Stimulated activated CD4-positive, alpha-beta T cell treated with anti-CD3 and anti-CD28 coated beads, TNF-alpha, amount 100 ng/mL, for 24 hours (primary cell): ENCODE data around the gene TBXA2R.

Experiments used
- DNase-seq, 3 experiments: peaks; one replicate each; pipeline ENCODE4 v3.0.0-alpha.2; 2020; ENCODE audit warnings: low read depth in 3 of 3

The TBXA2R gene

GRCh38 chr19:3619631-3620012, 12.9 kb upstream of the TBXA2R start:
- no peak for DNase-seq

DNA sequence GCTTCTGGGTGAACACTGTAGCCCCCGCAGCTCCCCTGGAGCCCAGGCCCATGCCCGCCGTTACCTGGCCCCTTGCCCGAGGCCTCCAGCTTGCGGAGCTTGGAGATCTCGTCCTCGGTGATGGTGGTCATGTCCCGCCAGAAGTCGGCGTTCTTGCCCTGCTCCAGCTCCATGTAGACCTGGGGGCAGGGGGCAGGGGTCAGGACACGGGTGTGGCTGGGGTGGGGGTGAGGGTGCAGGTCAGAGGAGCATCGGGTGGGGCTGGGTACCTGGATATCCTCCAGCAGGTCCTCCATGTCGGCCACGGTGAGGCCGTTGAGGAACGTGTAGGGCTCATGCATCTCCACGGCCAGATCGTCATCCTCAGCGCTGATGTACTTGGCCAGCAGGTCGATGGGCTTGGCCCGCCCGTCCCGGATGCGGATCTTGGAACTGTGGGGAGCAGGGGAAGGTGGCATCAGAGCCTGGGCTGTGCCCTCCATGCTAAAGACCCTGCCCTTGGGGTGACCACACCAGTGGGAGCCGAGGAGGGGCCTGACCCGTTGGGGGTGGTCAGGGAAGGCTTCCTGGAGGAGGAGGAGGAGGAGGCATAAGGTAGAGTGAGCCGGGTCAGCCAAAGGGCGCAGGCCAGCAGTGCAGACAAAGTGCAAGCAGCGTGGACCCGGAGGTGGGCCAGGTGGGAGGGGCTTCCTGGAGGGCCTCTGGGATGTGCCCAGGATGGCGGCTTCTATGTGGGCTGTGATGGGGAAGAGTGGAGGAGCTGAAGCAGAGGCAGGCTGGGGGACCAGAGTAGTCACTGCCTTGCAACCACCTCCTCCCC, 12.3 kb upstream of the TBXA2R start:
- no peak for DNase-seq

DNA sequence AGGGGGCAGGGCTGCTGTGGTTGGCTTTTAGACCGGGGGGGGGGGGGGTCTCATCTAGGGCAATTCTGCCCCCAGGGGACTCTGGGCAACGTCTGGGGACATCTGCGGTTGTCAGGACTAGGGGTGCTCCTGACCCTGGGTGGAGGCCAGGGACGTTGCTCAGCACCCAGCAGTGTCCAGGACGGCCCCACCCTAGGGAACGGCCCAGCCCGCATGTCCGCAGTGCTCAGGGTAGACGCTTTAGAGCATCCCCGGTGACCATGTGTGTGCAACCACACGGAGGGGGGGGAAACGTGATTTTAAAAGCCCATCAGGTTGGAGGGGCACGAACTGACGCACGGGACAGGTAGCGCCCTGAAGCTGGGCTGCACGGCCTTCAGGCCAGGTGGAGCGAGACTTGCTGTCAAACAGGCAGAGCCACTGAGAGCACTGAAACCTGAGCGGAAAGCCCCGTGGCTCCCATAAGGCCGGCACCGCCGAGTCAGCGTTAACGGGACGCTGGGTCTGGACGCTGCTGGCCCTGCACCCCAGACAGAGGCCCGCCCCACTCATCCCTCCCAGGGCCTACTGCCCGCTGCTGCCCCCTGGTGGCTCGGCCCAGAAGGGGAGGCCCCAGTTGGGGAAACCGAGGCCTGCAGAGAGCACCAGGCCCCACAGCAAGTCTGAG, 11.6 kb upstream of the TBXA2R start:
- DNase-seq = peak; percentile 20 to 48 (median 35)

DNA sequence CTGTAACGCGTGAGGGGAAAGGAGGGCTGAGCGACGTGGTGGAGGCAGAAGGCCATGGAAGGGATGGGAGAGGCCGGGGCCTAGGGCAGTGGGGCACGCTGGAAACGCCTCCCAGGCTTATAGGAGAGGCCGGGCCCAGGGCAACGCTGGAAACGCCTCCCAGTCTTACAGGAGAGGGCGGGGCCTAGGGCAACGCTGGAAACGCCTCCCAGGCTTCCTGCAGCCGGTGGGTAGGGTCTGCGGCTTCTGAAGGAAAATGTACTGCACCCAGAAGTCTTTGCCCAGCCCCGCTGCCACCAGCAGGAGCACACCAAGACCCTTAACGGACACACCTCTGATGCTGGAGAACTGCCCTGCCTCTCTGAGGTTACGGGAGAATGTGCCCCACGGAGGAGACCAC, 10.8 kb upstream of the TBXA2R start:
- peak in 1 of 3 experiments; percentile 27 for DNase-seq

DNA sequence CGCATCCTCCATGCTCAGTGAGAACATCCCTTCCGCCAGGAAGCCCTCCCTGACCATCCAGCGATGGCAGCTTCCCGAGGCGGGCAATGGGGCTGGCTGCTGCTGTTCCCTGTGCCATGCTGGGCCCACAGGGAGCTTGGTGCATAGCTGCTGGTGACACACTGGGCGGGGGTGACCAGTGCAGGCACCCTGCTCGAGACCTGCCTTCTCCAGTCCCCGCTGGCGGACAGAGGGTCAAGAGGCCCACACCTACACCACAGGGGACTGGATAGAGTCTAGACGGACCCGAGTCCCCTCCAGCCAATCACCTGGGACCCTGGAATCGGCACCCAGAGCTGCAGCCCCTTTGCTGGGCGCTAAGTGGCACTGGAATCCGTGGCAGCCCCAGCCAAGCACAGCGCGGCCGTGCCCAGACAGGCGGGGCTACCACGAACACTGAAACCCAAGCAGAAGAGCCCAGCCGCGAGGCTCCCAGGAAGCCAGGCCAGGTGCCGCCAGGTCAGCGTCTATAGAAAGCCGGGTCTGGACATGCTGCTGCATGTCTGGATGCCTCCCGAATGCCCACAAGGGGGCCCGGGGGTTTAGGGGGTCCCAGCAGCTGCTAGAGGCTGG, 9.0 kb upstream of the TBXA2R start:
- DNase-seq = no peak

- no peak for DNase-seq
Measured at GRCh38 chr19:3614858-3615505, 8.3 kb upstream of the TBXA2R start.

- no peak for DNase-seq
Measured at GRCh38 chr19:3613818-3614661, 7.4 kb upstream of the TBXA2R start.

- DNase-seq = no peak
Measured at GRCh38 chr19:3612901-3613741, 6.4 kb upstream of the TBXA2R start.

DNA sequence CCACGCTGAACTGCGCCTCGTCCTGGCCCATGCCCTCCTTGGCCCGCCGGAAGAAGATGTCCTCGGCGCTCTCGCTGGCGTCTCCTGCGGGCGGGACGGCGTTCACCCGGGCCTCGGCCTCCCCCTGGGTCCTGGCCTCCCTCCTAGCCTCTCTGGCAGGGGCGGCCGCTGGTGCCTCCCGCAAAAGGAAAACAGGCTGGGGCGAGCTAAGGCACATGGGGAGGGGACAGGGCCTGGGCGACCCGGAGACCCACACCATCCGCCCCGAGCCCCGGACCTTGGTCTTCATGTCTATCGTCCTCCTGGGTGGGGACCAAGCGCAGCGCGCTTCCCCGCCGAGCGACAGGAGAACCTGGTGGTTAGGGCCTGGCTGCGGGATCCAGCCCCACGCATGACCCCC, 5.7 kb upstream of the TBXA2R start:
- DNase-seq = no peak

DNA sequence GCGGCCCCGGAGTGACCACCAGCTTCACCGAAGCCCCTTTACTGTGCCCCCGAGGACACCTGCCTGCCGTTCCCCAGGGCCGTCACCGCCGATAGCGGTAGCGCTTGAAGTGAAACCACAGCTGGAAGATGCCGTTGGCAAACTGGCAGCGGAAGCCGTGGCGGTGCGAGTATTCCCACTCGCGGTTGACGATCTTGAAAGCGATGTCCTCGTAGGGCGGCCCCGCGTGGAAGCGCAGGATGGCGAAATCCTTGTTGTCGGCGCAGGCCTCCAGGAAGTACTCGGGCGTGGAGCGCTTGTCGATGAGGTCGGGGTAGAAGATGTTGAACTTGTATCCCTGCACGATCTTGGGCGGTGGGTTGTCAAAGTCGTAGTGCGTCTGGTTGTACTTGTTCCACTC, 5.2 kb upstream of the TBXA2R start:
- DNase-seq = no peak

DNA sequence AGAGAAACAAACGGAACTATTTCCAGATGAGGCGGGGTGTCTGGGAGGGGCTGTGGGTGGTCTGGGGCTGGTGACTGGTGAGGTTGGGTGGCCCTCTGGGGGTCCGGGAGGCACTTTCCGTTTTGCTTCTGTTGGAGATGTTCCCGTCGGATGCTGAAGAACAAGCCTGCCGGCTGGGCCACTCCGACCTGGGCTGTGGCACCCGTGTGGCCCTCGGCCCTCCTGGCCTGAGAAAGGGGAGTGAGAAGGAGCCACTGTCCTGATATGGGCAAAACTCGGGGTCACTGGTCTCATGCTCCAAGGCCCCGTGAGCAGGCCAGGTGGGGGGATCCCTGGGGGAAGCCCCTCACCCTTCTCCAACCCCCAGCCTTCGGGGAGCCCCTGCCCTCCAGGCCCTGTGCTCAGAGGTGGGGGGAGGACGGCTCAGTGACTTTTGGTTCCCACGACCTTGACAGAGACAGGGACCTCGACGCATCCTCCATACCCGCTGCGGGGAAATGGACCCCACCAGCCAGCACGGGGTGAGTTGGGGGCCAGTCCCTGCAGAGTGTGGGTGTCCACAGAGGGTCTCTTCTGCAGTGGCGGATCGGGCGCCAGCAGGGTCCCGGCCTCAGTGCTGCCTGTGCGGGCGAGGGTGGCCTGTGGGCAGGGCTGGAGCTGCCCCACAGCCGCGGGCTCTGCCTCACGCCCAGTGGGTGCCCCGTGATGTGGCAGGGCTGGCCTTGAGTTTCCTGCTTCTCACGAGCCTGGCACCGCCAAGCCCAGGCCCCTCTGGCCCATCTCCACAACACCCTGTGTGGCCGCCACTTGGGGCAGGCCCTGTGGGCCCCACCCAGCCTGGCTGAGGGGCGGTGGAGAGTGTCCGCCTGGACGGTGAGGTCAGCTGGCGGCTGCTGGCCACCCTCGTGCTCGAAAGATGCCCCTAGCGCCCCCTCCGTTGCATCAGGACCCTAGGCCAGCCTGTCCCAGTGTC, 4.4 kb upstream of the TBXA2R start:
- DNase-seq = no peak

DNA sequence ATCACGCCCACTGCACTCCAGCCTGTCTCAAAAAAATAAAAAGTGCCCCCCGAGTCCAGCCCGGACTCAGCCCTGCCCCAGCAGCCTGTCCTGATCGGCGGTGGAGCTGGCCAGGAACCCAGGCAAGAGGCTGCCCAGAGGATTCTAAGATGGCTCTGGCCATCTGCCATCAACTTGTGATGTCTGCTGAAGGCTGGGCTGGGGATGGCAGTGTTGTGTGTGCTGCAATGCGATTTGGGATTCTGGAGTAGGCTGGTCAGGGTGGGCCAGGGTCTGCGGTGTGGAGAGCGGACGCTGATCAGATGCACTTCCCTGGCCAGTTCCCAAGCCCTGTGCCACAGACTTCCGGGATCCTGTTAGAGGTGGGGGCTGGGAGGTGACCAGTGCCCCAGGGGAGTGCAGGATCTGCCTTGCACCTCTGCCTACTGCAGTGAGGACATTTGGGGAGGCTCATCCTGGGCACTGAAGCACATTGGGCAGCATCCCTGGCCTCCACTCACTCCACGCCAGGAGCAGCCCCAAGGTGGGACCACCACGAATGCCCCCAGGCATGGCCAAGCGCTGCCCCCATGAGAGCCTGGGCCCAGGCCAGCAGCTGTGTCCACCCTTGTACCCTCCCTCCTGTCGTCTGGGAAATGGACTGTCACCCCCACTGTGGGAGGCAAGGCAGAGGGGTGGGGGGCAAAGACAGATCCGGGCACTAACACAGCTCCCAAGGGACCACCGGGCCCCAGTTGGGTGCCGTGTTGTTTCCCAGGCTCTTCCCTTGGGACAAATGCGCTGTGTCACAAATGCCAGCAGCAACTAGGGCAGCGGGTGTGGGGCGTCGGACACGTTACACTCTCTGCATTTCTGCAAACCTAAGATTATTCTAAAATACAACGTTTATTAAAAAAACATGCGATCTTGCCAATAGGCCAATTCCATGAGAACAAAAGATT, 3.4 kb upstream of the TBXA2R start:
- DNase-seq = no peak

DNA sequence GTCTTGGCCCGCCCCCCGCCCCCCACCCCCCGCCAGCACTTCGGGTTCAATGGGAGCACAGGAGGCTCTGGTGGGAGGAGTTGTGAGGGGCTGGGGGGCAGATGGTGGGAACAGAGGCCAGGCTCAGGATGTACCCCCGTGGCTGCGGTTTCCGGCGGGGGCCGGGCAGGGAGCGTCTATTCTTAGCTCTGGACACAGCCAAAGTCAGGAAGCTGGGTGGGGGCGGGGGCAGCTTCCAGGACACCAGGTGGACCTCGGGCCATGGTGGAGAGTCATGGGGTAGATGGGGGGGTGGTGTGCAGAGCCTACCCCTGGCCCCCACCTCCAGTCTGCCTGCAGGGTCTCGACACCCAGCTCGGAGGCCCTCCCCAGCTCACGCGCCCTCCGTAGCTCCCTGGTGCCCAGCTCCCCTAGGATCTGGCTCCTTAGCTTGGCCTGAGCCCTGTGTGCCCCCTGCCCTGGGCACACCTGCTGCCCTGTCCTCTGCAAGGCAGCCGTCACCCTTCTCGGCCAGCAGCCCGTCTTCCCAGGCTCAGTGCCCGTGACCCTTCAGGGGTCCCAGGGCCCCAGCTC, 2.2 kb upstream of the TBXA2R start:
- DNase-seq = no peak

DNA sequence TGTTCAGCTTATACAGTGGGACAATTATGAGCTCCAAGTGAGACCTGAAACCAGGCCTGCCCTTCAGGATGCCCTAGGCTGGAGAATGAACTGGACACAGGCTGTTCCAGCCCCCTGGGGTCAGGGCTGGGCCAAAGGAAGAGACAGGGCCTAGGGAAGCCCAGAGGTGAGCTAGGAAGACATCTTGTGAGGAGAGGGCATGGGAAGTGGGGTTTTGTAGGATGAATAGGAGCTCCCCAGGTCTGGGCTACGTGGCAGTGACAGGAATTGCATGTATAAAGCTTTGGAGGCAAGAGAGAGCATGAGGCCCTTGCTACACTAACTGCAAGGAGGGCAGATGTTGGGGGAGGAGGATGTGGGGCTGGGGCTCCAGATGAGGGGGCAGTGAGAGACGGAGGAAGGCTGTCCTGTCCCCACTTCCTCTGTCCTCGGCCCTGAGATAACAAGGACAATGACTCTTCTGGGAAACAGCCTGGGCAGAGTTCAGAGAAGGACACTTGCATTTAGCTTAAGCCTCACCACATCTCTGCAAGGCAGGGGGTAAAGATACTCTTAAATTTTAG, 1.5 kb upstream of the TBXA2R start:
- no peak for DNase-seq

GRCh38 chr19:3607303-3608078, 816 bp upstream of the TBXA2R start:
- no peak for DNase-seq

- no peak for DNase-seq
Measured at GRCh38 chr19:3606174-3606689, 443 bp downstream of the TBXA2R start.

- no peak for DNase-seq
Measured at GRCh38 chr19:3605770-3606169, 905 bp downstream of the TBXA2R start.
